ENCODE results near the gene NID2. TPM values are rescaled to one million over a fixed set of nuclear protein-coding genes. Genes with fewer than 3 reads are reported as not detected.

Gene NID2
- total RNA-seq, 1 experiment from 2014 or later, result 3.1 TPM

DNA sequence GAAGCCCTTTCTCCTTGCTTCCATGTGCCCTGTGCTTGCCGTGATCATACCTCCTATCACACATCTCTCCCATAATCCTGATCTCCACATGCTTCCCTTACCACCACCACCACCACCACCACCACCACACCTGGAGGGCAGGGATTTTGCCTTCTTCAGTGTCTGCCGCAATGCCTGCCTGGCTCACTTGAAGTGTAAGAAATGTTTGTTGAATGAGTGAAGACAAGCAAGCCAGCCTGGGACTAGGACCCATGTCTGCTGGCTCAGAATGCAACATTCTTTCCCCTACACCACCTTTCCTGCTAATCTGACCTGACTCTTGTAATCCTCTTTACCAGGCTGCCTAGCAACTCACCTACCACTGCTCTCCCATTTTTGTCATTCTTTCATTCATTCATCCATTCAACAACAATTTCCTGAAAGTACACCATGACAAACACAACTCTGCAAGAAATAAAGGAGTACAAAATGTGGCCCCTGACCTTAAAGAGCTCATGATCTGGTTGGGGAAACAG, 3.5 kb upstream of the NID2 start:
- no peak for TF ChIP-seq EZH2phosphoT487 (IDR thresholded peaks at IDR 0.05; ENCODE audit: borderline replicate concordance, low read length)
- TF ChIP-seq CTCF (conservative IDR thresholded peaks at IDR 0.05; ENCODE audit: low read depth, low read length), result no peak
- no peak for TF ChIP-seq EZH2 (IDR thresholded peaks at IDR 0.05; ENCODE audit: low read length, unreplicated experiment)
- CTCF ChIA-PET, result interaction anchor here (0.6 to 1.1 kb wide), 4 partner anchors 8 to 56 kb away, joined by 3 to 4 read pairs (median 3); no protein-coding TSS in a partner anchor

DNA sequence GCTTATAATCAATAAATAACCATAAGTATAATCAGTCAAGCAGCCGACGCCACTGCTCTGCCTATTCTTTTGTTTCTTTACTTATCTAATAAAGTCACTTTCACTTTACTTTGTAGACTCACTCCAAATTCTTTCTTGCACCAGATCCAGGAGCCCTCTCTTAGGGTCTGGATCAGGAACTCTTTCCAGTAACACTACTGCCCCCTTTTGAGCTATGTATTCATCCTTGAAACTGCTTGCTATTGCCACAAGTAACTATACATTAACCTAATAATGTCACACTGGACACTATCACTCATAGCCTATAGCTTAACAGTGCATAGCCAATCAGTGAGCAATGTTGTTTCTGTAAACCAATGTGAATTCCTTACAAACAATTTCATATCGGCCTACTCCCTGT, 2.8 kb upstream of the NID2 start:
- no TSS peak for BruUV-seq (replicated peaks)
- Histone ChIP-seq H3K27me3 (ENCODE audit: low read length) (no peaks in the 10 kb centered on the region), H4K20me1 (ENCODE audit: low read length) (no peaks in the 10 kb centered on the region), H3K9ac (ENCODE audit: low read length) (no peak overlapping the region), H3K9me3 (ENCODE audit: low read length) (no peaks in the 10 kb centered on the region), H3K4me1 (ENCODE audit: insufficient read depth, low read length) (peaks cover 17% of the 10 kb centered on the region), H3K9me2 (replicated peaks; ENCODE audit: low read length) (no peaks in the 10 kb centered on the region), H3K79me2 (ENCODE audit: low read length) (no peaks in the 10 kb centered on the region), H3K27ac (ENCODE audit: low read length) (no peak overlapping the region), H3K4me2 (ENCODE audit: low read length) (no peak overlapping the region), H3K36me3 (ENCODE audit: low read depth, low read length) (no peaks in the 10 kb centered on the region), H2AFZ (ENCODE audit: low read length) (no peak overlapping the region), H3K4me3 (ENCODE audit: low read length) (no peak overlapping the region), H3F3A (ENCODE audit: low read length, unreplicated experiment) (no peaks in the 10 kb centered on the region)
- POLR2A ChIA-PET (ENCODE audit: unreplicated experiment), result no interaction called here
- CTCF ChIA-PET, result interaction anchor here (0.6 to 1.1 kb wide), 5 partner anchors 9 to 204 kb away, joined by 3 to 4 read pairs (median 3); no protein-coding TSS in a partner anchor
- TF ChIP-seq CTCF (conservative IDR thresholded peaks at IDR 0.05; ENCODE audit: low read depth, low read length) (peak; percentile 54), EZH2phosphoT487 (IDR thresholded peaks at IDR 0.05; ENCODE audit: borderline replicate concordance, low read length) (no peak)
- intact Hi-C loops (cut with micrococcal nuclease), result loop anchor here (2.0 kb wide), 1 partner anchor 27 kb away; no protein-coding TSS in a partner anchor
- DNase-seq (peak; percentile 44), ATAC-seq (no peak)

More for the DNA sequence above, 3.5 kb upstream of the NID2 start:
- Histone ChIP-seq H3K36me3 (ENCODE audit: low read depth, low read length) (no peaks in the 10 kb centered on the region), H3K79me2 (ENCODE audit: low read length) (no peaks in the 10 kb centered on the region), H3K27me3 (ENCODE audit: low read length) (no peaks in the 10 kb centered on the region), H3K9me3 (ENCODE audit: low read length) (no peaks in the 10 kb centered on the region), H3K4me3 (ENCODE audit: low read length) (no peak overlapping the region), H3K9me2 (replicated peaks; ENCODE audit: low read length) (no peaks in the 10 kb centered on the region), H3K4me1 (ENCODE audit: insufficient read depth, low read length) (peaks cover 24% of the 10 kb centered on the region), H3F3A (ENCODE audit: low read length, unreplicated experiment) (no peaks in the 10 kb centered on the region), H4K20me1 (ENCODE audit: low read length) (no peaks in the 10 kb centered on the region), H3K4me2 (ENCODE audit: low read length) (no peak overlapping the region), H3K27ac (ENCODE audit: low read length) (no peak overlapping the region), H2AFZ (ENCODE audit: low read length) (no peak overlapping the region), H3K9ac (ENCODE audit: low read length) (no peak overlapping the region)
- intact Hi-C loops (cut with micrococcal nuclease), result loop anchor here (2.0 kb wide), 1 partner anchor 28 kb away; no protein-coding TSS in a partner anchor
- no TSS peak for BruUV-seq (replicated peaks)
- POLR2A ChIA-PET (ENCODE audit: unreplicated experiment), result interaction anchor here (0.5 kb wide), 1 partner anchor 10 kb away, joined by 3 read pairs; no protein-coding TSS in a partner anchor
- no peak for ATAC-seq
- DNase-seq, result no peak

GRCh38 chr14:52070051-52070431, 1.2 kb upstream of the NID2 start:
- H3F3A ChIP-seq (ENCODE audit: low read length, unreplicated experiment), result no peaks in the 10 kb centered on the region
- no peak overlapping the region for H3K9ac ChIP-seq (ENCODE audit: low read length)
- H3K4me2 ChIP-seq (ENCODE audit: low read length), result no peak overlapping the region
- intact Hi-C loops (cut with micrococcal nuclease), result no loop called here
- H3K4me3 ChIP-seq (ENCODE audit: low read length), result no peak overlapping the region
- no peak for ATAC-seq
- no peak for DNase-seq
- no peak overlapping the region for H2AFZ ChIP-seq (ENCODE audit: low read length)
- no TSS peak for BruUV-seq (replicated peaks)
- H3K27me3 ChIP-seq (ENCODE audit: low read length), result no peaks in the 10 kb centered on the region
- POLR2A ChIA-PET (ENCODE audit: unreplicated experiment), result no interaction called here
- no peaks in the 10 kb centered on the region for H3K9me2 ChIP-seq (replicated peaks; ENCODE audit: low read length)
- no peaks in the 10 kb centered on the region for H3K36me3 ChIP-seq (ENCODE audit: low read depth, low read length)
- H4K20me1 ChIP-seq (ENCODE audit: low read length), result no peaks in the 10 kb centered on the region
- TF ChIP-seq EZH2 (IDR thresholded peaks at IDR 0.05; ENCODE audit: low read length, unreplicated experiment) (no peak), CTCF (conservative IDR thresholded peaks at IDR 0.05; ENCODE audit: low read depth, low read length) (no peak), EZH2phosphoT487 (IDR thresholded peaks at IDR 0.05; ENCODE audit: borderline replicate concordance, low read length) (no peak)
- peaks cover 6% of the 10 kb centered on the region; the same call in 1 of the 2 replicates for H3K4me1 ChIP-seq (ENCODE audit: insufficient read depth, low read length)
- H3K79me2 ChIP-seq (ENCODE audit: low read length), result no peaks in the 10 kb centered on the region
- no peaks in the 10 kb centered on the region for H3K9me3 ChIP-seq (ENCODE audit: low read length)
- CTCF ChIA-PET, result no interaction called here
- no peak overlapping the region for H3K27ac ChIP-seq (ENCODE audit: low read length)

Data from PC-3 (cell line).